Colonic mucosa (tissue), 4 donors: Measurements from ENCODE around the gene BMI1. TPM values are rescaled to one million over a fixed set of nuclear protein-coding genes. Genes with fewer than 3 reads are reported as not detected.

Experiments
- DNase-seq: peaks from one replicate; pipeline ENCODE4 v3.0.0-alpha.2; 2020
- H3K27ac ChIP-seq: fragments of 200-600 bp; one replicate; pipeline ENCODE4 v1.8.0; 2021
- H3K27me3 ChIP-seq: fragments of 200-600 bp; one replicate; pipeline ENCODE4 v1.8.0; 2021
- H3K36me3 ChIP-seq: fragments of 200-600 bp; one replicate; pipeline ENCODE4 v1.8.0; 2021
- H3K4me1 ChIP-seq: fragments of 200-600 bp; one replicate; pipeline ENCODE4 v1.8.0; 2021; ENCODE audit warnings: mild to moderate bottlenecking
- H3K4me3 ChIP-seq: fragments of 200-600 bp; one replicate; pipeline ENCODE4 v1.8.0; 2021
- H3K9ac ChIP-seq, 2 donors: one replicate each; pipeline ENCODE4 v1.7.0; 2013; ENCODE audit warnings: control low read depth in 2 of 2, low read depth in 2 of 2, low read length in 2 of 2
- H3K9me3 ChIP-seq: fragments of 200-600 bp; one replicate; pipeline ENCODE4 v1.8.0; 2021
- CTCF ChIP-seq: fragments of 200-600 bp; IDR thresholded peaks from one replicate; pipeline ENCODE4 v1.8.0; 2022; ENCODE audit warnings: antibody characterized with exemption, mild to moderate bottlenecking
- intact Hi-C: fragments of 100-400 bp; cut with DNase I; formaldehyde crosslinking; loops from one replicate; pipeline ENCODE4 v1.14.1; 2022
- total RNA-seq, 2 donors: library from RNA; stranded (reverse); fragmentation: NEBNext Ultra II Directional in 1 of 2; extraction: Animal tissue kit (Norgen Biotek cat#: 25700) in 1 of 2; gene quantifications; one replicate each; pipeline ENCODE4 v1.2.1, GENCODE V29; 2021
- donor health status: healthy.
- donor health status: DM: no; HTN: no; CAD: no.
- donor health status: DM: no; HTN: no; CAD: no.

Gene BMI1
- total RNA-seq, 2 donors from 2014 or later = 23.5 to 28.6 TPM

- H3K4me1 ChIP-seq = no peaks in the 10 kb centered on the region
- no peak overlapping the region for H3K27ac ChIP-seq
- H3K9me3 ChIP-seq = no peaks in the 10 kb centered on the region
- H3K9ac ChIP-seq = peak overlapping the region in 1 of 2 donors; percentile 12
- peaks cover 10% of the 10 kb centered on the region for H3K27me3 ChIP-seq
- peak overlapping the region; percentile 18 for H3K4me3 ChIP-seq
- intact Hi-C loops = no loop called here
- no peak for TF ChIP-seq CTCF
- no peaks in the 10 kb centered on the region for H3K36me3 ChIP-seq
- DNase-seq = no peak
Observed at GRCh38 chr10:22319547-22319979, 1.3 kb upstream of the BMI1 start.

- Histone ChIP-seq H3K36me3 (no peaks in the 10 kb centered on the region), H3K9ac (peak overlapping the region; percentile 52 to 74), H3K4me3 (peak overlapping the region; percentile 18), H3K27me3 (peaks cover 10% of the 10 kb centered on the region), H3K9me3 (no peaks in the 10 kb centered on the region), H3K4me1 (no peaks in the 10 kb centered on the region), H3K27ac (peak overlapping the region; percentile 19)
- no peak for DNase-seq
- no peak for TF ChIP-seq CTCF
- intact Hi-C loops = loop anchor here (10.0 kb wide), 1 partner anchor 795 kb away; the partner anchor contains the start of gene SKIDA1
Observed at GRCh38 chr10:22319980-22320558, 830 bp upstream of the BMI1 start.

DNA sequence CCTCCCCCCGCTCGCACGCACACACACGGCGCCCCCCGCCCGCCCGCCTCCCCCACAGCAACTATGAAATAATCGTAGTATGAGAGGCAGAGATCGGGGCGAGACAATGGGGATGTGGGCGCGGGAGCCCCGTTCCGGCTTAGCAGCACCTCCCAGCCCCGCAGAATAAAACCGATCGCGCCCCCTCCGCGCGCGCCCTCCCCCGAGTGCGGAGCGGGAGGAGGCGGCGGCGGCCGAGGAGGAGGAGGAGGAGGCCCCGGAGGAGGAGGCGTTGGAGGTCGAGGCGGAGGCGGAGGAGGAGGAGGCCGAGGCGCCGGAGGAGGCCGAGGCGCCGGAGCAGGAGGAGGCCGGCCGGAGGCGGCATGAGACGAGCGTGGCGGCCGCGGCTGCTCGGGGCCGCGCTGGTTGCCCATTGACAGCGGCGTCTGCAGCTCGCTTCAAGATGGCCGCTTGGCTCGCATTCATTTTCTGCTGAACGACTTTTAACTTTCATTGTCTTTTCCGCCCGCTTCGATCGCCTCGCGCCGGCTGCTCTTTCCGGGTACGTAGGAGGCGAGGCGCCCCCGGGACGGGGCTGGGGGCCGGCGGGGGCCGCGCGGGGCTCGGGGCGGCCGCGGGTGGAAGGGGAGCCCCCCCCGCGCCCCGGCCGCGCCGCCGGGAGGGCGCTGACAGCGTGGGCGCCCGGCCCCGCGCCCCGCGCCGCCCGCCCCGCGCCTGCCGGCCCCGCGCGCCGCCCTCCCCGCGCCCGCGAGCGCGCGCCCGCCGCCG, 441 bp downstream of the BMI1 start:
- no peak for DNase-seq
- no peaks in the 10 kb centered on the region for H3K36me3 ChIP-seq
- peak overlapping the region; percentile 63 to 91 for H3K9ac ChIP-seq
- H3K9me3 ChIP-seq = no peaks in the 10 kb centered on the region
- peaks cover 10% of the 10 kb centered on the region for H3K27me3 ChIP-seq
- H3K4me3 ChIP-seq = peak overlapping the region; percentile 66
- no peaks in the 10 kb centered on the region for H3K4me1 ChIP-seq
- intact Hi-C loops = loop anchor here (10.0 kb wide), 1 partner anchor 797 kb away; the partner anchor contains the start of gene SKIDA1
- H3K27ac ChIP-seq = peak overlapping the region; percentile 84
- TF ChIP-seq CTCF = no peak

DNA sequence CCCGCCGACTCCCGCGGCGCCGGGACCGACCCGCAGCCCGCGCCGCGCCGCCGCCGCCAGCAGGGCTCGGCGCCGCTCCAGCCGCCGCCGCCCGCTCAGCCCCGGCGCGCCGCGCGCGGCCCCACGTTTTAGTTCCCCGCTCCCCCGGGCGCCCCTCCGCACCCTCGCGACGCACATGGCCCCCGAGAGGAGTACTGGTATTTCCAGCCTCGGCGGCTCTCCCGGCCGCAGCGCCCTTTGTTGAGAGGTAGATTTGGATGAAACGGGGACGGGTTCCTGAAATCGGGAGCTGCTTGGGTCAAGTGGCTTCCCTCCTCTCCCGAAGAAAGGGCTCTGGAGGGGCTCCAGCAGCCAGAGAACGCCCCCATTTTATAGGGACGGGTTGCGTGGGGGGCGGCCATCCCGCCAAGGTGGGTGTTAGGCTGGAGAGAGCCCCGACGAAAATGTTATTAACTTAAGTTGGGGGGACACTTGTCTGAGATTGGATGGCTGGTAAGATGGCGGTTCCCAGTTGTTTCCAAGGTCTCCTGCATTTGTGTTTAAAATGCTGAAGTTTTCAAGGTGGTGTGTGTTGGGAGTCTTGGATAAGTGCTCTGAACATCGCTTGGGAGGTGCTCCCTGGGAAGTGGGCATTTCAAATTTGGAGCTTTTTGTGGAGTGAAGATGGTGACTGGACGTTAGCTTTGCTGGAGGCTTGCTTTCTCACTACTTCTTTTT, 1.2 kb downstream of the BMI1 start:
- peak; percentile 34 for DNase-seq
- peak overlapping the region; percentile 48 for H3K4me3 ChIP-seq
- H3K27ac ChIP-seq = no peak overlapping the region
- TF ChIP-seq CTCF = no peak
- H3K36me3 ChIP-seq = no peaks in the 10 kb centered on the region
- H3K27me3 ChIP-seq = peaks cover 10% of the 10 kb centered on the region
- H3K9me3 ChIP-seq = no peaks in the 10 kb centered on the region
- intact Hi-C loops = loop anchor here (10.0 kb wide), 1 partner anchor 797 kb away; the partner anchor contains the start of gene SKIDA1
- H3K9ac ChIP-seq = peak overlapping the region; percentile 61 to 79
- H3K4me1 ChIP-seq = no peaks in the 10 kb centered on the region

DNA sequence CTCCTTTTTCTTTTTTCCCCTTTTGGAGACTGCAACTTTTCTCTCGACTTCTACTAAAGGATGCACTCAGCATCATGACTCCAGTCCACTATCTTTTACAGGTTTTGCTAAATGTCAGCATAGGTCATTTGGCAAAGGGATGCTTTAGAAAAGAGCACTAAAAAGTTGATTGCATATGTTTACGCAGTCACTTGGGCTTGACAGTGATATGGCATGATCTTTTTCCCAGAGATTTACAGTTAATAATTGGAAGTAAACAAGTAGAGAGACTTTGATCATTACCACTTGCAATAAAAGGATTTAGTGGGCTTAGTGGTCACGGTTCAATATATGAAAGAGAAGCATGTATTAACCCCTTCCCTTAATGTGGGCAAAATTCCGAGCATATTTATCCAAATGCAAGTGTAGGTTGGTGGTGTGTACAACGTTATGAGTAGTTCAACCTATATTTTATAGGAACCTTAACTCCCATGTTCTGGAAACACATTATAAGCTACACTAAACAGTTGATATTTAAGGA, 1.8 kb downstream of the BMI1 start:
- Histone ChIP-seq H3K27ac (no peak overlapping the region), H3K4me1 (no peaks in the 10 kb centered on the region), H3K36me3 (no peaks in the 10 kb centered on the region), H3K9me3 (no peaks in the 10 kb centered on the region), H3K27me3 (peaks cover 10% of the 10 kb centered on the region), H3K9ac (peak overlapping the region in 1 of 2 donors; percentile 79), H3K4me3 (peak overlapping the region; percentile 48)
- intact Hi-C loops = loop anchor here (10.0 kb wide), 1 partner anchor 798 kb away; the partner anchor contains the start of gene SKIDA1
- DNase-seq = no peak
- TF ChIP-seq CTCF = no peak
